Uterus (tissue), 4 donors: ENCODE results near the gene TMEM254. TPM values are rescaled to one million over a fixed set of nuclear protein-coding genes. Genes with fewer than 3 reads are reported as not detected.

Experiments used
- DNase-seq, 2 donors: peaks; one replicate each; pipeline ENCODE4 v3.0.0-alpha.2; 2019 to 2020
- H3K27ac ChIP-seq, 2 donors: fragments of 200-600 bp; sonication (generic); 1 replicate in 1 of 2; 2 replicates in 1 of 2; pipeline ENCODE4 v1.5.1; 2016 to 2018
- H3K27me3 ChIP-seq, 2 donors: fragments of 200-600 bp; sonication (generic); one replicate each; pipeline ENCODE4 v1.5.1; 2018 to 2019; ENCODE audit warnings: control low read depth in 1 of 2
- H3K36me3 ChIP-seq, 2 donors: fragments of 200-600 bp; sonication (generic); one replicate each; pipeline ENCODE4 v1.5.1; 2019; ENCODE audit warnings: control low read depth in 1 of 2
- H3K4me1 ChIP-seq, 2 donors: fragments of 200-600 bp; sonication (generic); one replicate each; pipeline ENCODE4 v1.5.1; 2018 to 2019; ENCODE audit warnings: control low read depth in 1 of 2
- H3K4me3 ChIP-seq, 2 donors: fragments of 200-600 bp; sonication (generic); 1 replicate in 1 of 2; 2 replicates in 1 of 2; pipeline ENCODE4 v1.5.1; 2018 to 2019; ENCODE audit warnings: mild to moderate bottlenecking in 1 of 2
- H3K9me3 ChIP-seq, 2 donors: fragments of 200-600 bp; sonication (generic); one replicate each; pipeline ENCODE4 v1.5.1; 2019; ENCODE audit warnings: control low read depth in 1 of 2
- POLR2A ChIP-seq, 2 donors: fragments of 450-650 bp; IDR thresholded peaks; one replicate each; pipeline ENCODE4 v1.6.1; 2016; ENCODE audit warnings: antibody characterized with exemption in 2 of 2, mild to moderate bottlenecking in 1 of 2, moderate library complexity in 1 of 2
- intact Hi-C: fragments of 100-400 bp; cut with DNase I; formaldehyde crosslinking; loops from one replicate; pipeline ENCODE4 v1.15.1; 2023; ENCODE audit warnings: low total_unique reads
- total RNA-seq, 4 donors: library from RNA; depleted of rRNA in 3 of 4; stranded (reverse); fragments of >200 nt in 3 of 4; gene quantifications; one replicate each; pipeline versions ENCODE4 v1.1.0 to v1.2.4, GENCODE V29; 2014 to 2023
- TF ChIP-seq, protein P1 (sequence below), 4 experiments: fragments of 200-600 bp in 2 of 4; fragments of 450-650 bp in 2 of 4; sonication (generic) in 2 of 4; IDR thresholded peaks; one replicate each; pipeline ENCODE4 v1.5.1; 2016 to 2019; ENCODE audit warnings: antibody characterized with exemption in 4 of 4, mild to moderate bottlenecking in 2 of 4, moderate library complexity in 1 of 4
- donor health status: DM: yes; HTN: yes; CAD: no.

TMEM254 gene
- total RNA-seq, 4 donors from 2014 or later: 1.5 to 14.0 (median 6.1) TPM

DNA sequence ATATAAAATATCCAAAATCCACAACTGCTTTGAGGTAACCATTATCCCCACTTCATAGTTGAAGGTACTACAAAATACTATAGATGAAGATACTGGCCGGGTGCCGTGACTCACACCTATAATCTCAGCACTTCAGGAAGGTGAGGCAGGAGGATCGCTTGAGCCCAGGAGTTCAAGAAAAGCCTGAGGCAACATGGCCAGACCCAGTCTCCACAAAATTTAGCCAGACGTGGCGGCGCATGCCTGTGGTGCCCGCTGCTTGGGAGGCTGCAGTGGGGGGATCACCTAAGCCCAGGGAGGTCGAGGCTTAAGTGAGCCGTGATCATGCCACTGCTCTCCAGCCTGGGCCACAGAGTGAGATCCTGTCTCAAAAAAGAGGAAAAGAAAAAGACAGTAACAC, 21.7 kb downstream of the TMEM254 start:
- peaks cover 0 to 5% of the 10 kb centered on the region in 2 donors for H3K4me1 ChIP-seq
- intact Hi-C loops: no loop called here
- no peak for TF ChIP-seq POLR2A (IDR thresholded peaks at IDR 0.05)
- TF ChIP-seq, protein P1, sequence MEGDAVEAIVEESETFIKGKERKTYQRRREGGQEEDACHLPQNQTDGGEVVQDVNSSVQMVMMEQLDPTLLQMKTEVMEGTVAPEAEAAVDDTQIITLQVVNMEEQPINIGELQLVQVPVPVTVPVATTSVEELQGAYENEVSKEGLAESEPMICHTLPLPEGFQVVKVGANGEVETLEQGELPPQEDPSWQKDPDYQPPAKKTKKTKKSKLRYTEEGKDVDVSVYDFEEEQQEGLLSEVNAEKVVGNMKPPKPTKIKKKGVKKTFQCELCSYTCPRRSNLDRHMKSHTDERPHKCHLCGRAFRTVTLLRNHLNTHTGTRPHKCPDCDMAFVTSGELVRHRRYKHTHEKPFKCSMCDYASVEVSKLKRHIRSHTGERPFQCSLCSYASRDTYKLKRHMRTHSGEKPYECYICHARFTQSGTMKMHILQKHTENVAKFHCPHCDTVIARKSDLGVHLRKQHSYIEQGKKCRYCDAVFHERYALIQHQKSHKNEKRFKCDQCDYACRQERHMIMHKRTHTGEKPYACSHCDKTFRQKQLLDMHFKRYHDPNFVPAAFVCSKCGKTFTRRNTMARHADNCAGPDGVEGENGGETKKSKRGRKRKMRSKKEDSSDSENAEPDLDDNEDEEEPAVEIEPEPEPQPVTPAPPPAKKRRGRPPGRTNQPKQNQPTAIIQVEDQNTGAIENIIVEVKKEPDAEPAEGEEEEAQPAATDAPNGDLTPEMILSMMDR (IDR thresholded peaks at IDR 0.05): no peak

DNA sequence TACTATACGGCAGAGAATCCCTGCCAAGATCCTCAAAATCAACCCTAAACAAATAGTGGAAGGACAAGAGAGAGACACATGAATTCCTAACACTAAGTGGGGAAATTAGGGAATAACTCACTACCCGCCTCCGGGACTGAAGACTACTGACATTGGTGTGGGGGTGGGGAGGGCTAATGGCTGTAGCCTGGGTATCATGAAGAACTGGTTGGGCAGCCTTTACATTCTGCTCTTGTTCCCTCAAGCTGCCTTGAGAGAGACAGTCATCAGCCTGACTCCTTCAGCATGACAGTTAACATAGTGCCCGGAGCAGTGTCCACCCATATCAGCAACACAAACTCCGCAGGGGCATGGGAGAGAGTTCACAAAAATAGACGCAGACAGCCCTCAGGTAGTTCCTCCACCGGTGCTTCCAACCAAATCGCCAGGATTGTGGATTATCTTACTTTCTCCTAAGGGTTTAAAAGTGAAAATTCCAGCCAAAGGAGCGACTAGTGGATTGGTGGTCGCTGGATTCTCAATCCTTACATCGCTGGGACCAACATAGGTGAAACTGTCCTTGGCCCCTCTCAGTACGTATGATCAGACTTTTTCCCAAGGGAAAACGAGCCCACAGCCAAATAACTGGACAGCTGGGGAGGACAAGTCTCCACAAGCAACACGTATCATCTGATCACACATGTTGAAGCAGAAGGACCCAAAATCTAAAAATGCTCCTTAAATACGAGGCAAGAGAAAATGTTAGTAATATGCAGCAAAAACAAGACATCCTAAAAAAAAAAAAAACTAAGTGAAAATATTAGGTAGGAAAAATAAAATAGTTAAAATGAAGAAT, 22.6 kb downstream of the TMEM254 start:
- peaks cover 0 to 5% of the 10 kb centered on the region in 2 donors for H3K4me1 ChIP-seq
- no peak for DNase-seq
- H3K27ac ChIP-seq: no peak overlapping the region
- no peak overlapping the region for H3K4me3 ChIP-seq
- no peaks in the 10 kb centered on the region for H3K36me3 ChIP-seq
- TF ChIP-seq, protein P1 (IDR thresholded peaks at IDR 0.05): no peak
- TF ChIP-seq POLR2A (IDR thresholded peaks at IDR 0.05): no peak
- intact Hi-C loops: no loop called here
- no peaks in the 10 kb centered on the region for H3K9me3 ChIP-seq
- no peaks in the 10 kb centered on the region for H3K27me3 ChIP-seq

More for the DNA sequence above, 21.7 kb downstream of the TMEM254 start:
- Histone ChIP-seq H3K36me3 (no peaks in the 10 kb centered on the region), H3K9me3 (no peaks in the 10 kb centered on the region), H3K27ac (no peak overlapping the region), H3K4me3 (no peak overlapping the region), H3K27me3 (no peaks in the 10 kb centered on the region)
- no peak for DNase-seq

DNA sequence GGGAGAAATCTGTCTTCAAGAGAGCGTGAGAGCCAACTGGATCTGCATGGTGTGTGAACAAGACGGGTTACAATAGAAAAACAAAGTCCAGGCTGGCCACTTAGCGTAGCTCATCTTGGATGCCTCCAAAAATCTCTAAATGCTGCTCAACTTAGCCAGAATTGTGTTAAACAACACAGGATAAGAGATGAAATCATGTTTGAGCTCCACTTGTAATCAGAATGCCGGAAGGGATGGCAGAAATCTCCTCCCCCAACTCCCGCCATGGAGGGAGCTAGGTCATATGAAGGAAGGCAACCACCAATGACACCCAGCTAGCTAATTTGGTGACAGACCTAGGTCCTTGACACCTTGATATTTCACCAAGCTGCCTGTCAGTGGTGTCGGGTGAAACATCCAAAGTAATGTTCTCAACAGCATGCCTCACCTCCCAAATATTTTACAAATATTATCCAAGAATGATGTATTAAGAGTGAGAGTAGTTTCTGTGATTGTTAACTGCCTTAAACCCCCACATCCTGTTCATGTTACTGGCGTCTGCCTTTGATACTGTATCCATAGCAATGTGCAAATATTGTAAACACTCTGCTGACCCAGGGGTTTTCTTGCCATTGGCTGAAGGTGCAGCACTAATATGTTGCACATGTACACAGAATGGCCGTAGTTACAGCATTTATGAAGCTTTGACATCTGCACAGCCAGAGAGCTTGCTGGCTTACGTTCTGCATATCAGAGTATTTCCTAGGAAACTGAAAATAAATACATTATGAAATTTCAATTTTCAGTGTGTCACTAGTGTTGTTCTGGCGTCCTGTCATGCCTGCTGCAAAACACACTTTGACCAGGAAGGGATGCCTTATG, 25.8 kb downstream of the TMEM254 start:
- Histone ChIP-seq H3K4me3 (no peak overlapping the region), H3K27me3 (no peaks in the 10 kb centered on the region), H3K4me1 (peaks cover 0 to 5% of the 10 kb centered on the region in 2 donors), H3K9me3 (no peaks in the 10 kb centered on the region), H3K36me3 (no peaks in the 10 kb centered on the region), H3K27ac (peak overlapping the region; percentile 45 to 64)
- intact Hi-C loops: no loop called here
- DNase-seq: peak; percentile 33 to 34
- TF ChIP-seq POLR2A (IDR thresholded peaks at IDR 0.05): no peak
- TF ChIP-seq, protein P1 (IDR thresholded peaks at IDR 0.05): no peak

DNA sequence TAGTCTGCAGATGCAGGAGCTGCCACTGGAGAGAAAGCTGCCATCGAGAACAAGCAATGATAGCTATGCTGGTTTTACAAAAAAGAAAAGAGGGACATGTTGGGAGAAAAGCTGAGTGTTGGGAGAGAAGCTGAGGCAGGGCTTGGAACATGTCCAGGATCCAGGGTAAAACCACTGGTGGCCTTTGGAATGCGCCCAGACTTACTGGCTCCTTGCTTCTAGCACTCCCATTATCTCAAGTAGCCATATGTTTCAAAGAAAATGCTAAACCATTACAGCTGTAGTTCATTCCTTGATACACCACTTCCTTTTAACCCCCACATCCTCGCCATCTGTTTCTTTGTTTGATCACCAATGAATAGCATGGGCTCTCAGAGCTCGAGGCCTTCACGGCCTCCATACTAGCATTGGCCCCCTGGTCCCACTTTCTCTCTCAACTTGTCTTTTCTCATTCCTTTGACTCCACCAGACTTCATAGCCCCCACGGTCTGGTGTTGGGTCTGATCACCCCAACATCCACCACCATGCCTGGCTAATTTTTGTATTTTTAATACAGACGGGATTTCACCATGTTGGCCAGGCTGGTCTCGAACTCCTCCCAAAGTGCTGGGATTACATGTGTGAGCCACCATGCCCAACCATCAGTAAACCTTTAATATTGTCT, 30.2 kb downstream of the TMEM254 start:
- no peak overlapping the region for H3K4me3 ChIP-seq
- H3K27me3 ChIP-seq: no peaks in the 10 kb centered on the region
- no peak overlapping the region for H3K27ac ChIP-seq
- no peaks in the 10 kb centered on the region for H3K36me3 ChIP-seq
- H3K9me3 ChIP-seq: no peaks in the 10 kb centered on the region
- no peak for TF ChIP-seq POLR2A (IDR thresholded peaks at IDR 0.05)
- TF ChIP-seq, protein P1 (IDR thresholded peaks at IDR 0.05): no peak
- peaks cover 0 to 5% of the 10 kb centered on the region in 2 donors for H3K4me1 ChIP-seq
- intact Hi-C loops: no loop called here
- DNase-seq: no peak
